Stimulated activated naive CD4-positive, alpha-beta T cell treated with Interleukin-2 at 50 U/mL for 16 hours (primary cell): ENCODE data around the gene TNNT3.

Experiments
- DNase-seq: peaks from one replicate; lab custom pipeline; 2025; lab: John Stamatoyannopoulos, UW

The TNNT3 gene

DNA sequence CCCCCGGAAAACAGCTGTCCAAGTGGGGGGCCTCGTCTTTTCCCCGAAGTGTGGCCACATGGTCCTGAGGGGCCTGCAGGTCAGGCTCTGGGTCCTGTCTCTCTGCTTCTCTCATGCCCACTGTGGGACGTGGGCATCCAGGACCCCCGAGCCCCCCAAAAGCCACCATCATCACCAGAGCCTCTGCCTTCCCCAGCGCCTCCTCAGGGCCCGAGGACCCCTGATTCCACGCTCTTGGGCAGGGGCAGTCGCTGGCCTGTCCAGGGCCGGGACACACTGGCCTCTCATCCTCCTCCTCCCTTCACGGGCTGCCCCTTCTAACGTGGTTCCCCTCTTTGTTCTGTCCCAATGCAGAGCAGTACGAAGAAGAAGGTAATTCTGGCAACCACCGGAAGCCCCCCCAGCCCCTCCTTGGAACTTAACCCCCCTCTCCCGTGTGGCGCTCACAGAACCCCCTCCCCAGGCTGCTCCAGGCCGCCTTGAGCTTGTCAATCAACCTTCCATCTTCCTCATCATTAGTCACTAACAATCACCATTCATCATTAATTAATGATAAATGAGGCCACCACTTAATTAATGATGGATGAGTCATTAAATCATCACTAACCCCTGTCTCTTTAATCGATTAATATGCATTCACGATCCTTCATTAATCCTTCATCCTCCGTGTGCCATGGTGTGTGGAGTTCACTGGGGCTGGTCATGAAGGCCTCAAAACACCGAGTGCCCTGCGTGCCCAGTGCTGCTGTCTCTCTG lies 3.9 kb downstream of the TNNT3 start:
- DNase-seq: no peak

DNA sequence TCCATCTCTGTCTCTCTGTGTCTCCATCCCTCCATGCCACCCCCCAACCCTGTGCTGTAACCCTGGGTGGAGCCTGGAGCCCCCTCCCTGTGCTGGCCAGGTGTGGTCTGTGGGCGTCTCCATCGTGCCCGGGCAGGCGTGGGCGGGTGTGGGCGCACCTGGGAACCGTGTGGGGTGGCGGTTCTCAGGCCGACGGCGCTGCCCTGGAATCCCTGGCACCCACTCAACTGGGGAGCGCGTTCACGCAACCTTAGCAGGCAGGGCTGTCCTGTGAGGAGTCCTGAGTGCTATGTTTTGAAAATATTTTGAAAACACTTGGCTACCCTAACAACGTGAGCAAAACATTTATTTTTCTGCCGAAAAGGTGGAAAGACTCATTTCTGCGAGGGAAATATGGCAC lies 4.7 kb downstream of the TNNT3 start:
- DNase-seq: no peak

DNA sequence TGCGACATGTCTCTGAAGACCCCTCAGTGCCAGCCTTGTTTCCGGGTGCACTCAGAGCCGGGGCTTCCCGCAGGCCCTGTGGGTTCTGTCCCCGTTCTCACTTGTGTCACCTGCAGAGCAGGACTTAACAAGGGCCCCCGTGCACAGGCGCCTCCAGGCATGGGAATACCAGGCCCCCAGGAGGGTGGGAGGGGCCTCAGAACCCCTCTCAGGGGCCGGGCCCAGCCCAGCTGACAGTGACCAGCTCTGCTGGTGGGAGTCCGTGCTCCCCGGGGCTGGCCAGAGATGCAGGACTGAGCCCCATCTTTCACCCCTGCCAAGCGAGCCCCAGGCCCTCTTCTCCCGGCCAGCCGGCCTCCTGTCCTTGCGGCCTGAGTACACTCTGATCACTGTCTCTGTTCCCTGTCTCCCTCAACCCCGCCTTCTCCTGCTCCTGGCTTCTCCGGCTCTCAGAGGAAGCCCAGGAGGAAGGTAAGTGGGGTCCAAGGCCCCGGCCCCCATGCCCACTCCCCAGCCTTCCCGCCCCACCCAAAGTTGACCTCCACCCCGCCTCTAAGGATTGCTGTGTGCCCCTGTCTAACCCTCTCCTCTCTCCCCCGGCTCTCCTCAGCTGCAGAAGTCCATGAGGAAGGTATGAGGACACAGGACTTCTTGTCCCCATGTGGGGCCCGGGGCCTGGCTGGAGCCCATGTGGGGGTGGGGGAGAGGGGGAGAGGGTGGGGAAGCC lies 5.3 kb downstream of the TNNT3 start:
- DNase-seq: no peak

DNA sequence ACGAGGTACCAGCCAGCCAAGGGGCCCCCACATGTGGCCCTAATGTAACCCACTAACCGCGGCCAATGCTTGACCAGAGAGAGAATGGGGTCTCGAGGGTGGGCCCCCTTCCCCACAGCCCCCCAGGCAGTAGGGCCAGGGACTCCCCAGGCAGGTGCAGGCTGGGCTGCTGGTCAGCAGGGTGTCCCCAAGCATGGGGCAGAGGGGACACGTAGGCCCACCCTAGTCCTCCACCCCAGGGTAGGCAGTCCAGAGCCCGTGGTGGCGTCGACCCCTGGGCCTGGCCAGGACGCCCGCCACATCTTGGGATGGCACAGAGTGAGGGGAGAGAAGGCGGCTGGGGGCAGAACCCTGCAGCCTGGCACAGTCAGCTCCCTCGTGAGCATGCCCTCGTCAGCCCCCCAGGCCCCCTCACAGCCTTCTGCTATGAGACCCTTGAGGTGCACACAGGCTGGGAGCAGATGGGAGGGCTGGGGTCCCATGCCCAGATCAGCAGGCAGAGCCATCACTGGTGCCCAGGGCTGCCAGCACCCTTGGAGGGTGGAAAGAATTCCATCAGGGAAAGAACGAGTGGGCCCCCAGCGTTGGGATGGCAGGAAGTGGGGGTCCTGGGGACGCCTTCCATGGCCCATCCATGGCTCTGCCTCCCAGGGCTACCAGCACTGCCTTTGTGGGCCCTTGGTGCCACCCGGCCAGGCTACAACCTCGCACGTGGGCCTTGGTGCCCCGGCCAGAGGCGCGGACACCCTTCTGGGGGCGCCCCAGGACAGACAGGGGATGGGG lies 6.1 kb downstream of the TNNT3 start:
- no peak for DNase-seq

DNA sequence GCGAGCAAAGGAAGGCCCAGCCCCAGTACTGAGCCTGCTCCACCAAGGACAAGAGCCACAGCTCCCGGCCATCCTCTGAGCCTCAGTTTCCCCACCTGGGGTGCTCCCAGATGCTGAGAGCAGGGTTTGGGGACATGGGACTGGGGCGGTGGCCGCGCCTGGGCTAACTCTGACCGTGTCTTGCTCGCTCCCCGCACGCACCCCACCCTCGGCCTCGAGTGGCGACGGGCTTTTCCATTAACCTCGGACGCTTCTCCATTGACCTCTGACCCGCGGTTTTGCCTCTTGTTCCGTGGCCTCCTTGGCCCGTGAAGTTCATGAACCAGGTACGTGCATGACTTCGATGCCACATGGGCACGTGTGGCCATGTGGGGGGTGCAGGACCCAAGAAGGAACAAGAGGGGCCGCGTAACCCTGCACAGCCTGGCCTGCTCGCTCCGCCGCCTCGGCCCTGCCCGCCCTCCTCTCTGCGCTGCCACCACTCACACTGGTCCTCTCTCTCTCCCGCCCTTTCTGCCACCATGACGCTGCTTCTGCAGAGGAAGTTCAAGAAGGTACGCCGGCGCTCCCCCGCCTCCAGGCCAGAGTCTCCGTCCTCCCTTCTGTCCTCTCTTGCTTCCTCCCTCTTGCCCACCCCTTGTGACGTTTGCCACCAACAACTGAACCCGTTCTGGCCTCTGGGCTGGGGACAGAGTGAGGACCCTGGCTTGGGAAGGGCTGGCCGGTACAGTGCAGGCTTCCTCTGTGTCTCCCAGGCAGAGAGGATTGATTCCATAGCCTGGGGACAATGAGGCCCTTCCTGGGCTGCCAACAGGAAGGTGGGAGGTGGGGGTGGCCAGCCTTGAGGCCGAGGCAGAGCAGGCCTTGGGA lies 6.9 kb downstream of the TNNT3 start:
- no peak for DNase-seq

DNA sequence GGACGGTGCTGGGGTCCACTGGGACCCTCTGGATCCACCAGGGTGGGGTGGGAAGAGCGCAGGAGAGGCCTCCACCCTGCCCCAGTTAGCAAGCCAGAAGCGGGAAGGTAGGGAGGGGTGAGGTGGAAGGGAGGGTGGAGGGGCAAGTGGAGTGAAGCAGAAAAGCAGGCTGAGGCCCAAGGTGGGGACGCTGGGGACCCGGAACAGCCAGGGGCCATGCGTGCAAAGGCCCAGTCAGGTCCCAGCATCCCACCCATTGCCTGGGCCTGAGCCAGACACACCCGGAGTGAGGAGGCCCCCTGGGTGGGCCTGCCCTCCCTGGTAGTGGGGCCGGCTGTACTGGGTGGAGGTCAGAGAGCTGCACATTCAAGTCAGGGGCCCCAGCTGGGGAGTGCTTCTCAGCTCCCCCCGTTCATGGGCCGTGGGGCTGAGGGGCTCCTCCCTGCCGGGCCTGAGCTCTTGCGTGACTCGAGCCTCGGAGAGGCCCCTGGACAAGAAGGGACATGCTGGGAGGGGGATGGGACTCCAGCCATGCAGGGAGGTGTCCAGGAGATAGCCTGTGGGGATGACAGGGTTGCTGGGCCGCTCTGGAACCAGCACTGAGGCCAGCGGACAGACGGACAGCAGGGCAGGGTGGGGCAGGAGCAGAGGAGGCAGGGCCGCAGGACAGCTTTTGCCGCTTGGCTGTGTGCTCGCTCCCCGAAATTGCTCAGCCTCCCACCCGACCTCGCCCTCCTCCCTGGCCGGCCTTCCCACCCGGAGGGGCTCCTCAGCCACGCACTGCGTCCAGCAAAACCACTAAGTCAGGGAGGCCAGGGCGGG lies 7.7 kb downstream of the TNNT3 start:
- DNase-seq: no peak

DNA sequence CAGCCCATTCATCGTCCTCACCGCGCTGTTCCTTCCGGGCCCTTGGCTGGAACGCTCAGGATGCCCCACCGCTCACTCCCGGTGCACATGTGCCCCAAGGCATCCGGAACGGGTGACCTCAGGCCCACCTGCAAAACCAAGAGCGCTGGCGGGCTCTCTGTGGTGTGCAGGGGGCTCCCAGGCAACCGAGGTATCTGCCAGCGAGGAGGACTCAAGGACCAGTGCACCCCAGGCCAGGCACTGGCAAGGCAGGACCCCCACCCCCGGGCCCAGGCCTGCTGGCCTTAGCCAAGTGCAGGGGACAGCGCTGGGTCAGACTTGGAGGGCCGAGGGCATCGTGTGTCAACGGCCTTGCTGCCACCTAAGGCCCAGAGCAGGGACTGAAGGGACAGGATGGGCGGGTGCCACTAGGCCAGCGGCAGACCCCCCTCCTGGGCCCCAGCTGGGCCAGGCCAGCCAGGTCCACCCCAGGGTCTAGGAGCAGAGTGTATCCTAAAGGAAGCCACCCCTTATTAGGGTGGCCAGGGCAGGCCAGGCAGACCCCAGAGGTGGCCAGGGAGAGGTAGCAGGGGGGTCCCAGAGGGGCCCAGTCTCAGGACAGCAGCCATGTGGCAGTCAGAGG lies 8.5 kb downstream of the TNNT3 start:
- no peak for DNase-seq

DNA sequence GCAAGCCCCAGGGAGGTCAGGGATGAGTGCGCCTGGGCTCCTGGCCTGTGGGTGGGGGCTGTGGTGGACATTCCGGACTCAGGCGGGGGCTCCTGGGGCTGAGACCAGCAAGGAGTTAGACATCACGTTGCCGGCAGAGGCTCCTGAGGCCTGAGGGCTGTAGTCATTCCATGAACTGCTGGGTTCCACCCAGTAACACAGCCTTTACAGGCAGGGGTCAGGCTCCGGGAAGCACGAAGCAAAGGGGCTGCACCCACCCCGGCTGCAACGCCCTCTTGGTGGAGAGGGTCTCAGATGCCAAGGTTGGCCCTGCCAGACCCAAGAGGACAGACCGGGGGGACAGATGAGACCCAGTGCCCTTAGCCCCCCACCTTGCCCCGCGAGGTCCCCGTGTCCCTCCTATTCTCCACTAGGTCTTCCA lies 9.0 kb downstream of the TNNT3 start:
- DNase-seq: no peak

DNA sequence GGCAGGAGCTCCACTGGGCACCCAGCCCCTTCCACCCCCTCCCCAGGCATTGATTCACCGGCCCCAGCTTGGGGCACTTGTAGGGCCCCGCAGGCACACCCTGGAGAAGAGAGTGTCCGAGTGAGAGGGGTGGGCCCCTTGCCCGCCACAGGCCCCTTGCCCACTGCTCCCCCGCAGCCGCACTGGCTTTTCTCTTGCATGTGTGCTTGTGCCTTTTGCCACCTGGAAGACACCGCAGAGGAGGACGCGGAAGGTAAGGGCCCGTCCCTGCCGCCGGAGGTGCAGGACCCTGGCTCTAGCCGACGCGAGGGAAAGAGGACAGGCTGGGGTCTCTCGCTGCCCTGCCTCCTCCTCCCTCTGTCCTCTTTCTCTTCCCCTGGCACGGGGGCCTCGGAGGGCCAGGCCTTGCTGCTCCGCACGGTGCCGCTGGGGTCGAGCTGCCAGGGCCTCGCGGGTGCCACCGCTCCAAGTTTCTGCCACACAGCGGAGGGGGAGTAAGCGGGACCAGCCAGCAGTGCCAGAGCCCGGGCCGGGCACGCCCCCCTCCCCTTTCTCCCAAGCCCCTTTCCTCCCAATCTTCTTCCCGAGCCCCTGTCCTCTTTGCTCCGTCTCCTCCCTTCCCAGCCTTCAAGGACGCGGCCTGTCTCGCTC lies 9.5 kb downstream of the TNNT3 start:
- DNase-seq: no peak

DNA sequence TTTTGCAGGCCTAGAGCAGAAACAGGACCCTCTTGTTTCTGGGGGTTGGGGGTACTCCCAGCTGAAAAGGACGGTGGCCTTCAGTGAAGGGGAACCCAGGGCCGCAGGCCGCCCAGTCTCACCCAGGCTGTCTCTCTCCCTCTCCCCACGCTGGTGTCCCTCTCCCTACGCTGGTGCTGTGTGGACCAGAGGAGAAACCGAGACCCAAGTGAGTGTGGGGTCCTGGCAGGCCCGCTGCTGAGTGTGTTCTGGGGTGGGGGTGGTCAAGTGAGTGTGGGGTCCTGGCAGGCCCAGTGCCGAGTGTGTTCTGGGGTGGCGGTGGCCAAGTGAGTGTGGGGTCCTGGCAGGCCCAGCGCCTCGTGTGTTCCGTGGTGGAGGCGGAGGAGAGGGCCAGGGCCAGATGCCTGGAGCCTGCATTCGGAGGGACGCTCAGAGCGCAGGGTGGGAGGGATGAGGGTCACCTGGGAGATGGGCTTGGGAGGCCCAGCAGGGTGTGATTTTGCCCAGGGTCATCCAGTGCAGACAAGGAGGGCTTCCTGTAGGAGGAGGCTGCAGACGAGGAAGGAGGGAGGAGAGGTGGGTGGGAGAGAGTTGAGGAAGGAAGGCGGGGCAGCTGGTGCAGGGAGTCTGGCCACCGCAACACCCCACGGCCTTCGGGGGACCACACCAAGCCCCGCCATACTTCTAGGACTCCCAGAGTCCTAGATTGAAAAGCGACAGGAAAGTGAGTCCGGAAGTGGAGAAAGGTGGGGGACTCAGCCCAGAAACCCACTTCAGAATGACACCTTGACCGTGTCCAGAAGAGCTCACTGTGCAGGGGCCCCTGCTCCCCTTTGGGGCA lies 10.3 kb downstream of the TNNT3 start:
- DNase-seq: no peak

DNA sequence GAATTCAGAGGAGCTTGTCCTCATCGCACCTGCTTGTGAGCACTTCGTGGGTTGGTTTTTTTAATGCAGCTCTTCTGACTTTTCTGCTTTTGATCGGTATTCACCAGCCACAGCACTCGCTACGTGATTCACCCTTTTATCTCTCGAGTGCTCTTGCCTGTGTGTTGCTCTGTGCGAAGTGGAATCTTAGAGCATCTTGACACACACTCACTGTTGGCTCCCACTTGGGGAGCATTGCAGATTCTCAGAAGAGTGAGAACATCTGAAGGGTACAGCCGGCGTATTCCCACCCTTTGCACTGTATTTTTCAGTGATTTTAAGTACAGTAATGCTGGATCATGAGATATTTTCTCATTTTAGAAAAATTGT lies 10.9 kb downstream of the TNNT3 start:
- DNase-seq: no peak

DNA sequence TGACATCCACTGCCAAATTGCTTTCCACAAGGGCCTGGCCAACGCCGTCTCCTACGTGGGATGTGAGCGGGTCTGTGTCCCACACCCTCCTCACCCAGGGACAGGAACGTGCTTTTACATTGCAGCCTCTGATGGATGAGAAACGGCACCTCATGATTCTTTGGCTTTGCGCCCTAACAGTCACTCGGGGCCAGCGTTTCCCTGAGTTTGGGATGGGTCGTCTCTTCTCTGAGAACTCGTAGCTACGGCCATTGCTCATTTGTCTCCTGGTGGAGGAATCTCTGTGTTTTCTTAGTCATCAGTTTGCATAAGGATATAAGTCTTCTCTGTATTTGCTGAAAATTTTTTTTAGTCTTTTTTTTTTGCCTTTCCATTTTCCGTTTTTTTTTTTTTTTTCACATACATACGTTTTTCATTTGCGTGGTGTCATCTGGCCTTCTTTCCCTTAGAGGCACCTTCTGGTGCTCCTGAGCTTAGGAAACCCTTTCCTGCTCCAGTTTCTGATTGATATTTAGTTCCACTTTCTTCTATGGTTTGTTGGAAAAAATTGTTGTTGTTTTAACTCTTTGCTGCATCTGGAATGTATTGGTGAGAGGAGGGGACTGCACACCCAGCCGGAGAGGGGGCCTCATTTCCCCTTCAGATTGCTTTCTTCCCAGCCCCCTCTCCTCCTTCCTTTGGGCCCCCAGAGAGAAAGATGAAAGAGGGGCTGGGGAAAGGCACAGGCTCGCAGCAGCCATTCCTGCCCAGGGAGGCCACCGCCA lies 12.0 kb downstream of the TNNT3 start:
- DNase-seq: no peak

DNA sequence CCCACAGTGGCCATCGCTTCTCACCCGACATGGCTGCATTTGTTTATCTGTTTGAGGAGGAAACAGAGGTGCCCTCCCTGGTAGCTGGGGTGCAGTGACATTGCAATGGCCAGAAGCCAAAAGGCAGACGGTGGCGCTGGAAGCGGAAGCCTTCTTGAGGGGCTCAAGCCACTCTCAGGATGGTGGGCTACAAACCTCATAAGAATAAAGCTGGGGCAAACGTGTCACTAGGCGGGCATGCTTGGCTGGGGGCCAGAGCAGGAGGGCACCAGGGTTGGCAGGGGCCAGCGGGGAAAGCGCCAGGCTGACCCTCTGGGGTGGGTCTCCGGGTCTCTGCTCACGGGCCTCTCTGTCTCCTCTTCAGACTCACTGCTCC lies 12.6 kb downstream of the TNNT3 start:
- DNase-seq: no peak

DNA sequence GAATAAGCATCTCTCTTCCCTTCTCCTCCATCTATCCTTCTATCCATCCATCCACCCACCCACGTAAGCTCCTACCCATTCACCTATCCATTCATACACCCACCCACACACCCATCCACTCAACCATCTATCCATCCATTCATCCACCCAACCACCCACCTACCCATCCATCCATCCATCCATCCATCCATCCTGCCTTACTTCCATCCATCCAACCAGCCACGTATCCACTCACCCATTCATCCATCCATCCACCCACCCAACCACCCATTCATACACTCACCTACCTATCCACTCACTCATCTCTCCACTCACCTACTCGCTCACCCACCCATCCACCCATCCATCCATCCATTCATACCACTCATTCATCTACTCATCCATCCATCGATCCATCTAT lies 13.2 kb downstream of the TNNT3 start:
- DNase-seq: no peak

DNA sequence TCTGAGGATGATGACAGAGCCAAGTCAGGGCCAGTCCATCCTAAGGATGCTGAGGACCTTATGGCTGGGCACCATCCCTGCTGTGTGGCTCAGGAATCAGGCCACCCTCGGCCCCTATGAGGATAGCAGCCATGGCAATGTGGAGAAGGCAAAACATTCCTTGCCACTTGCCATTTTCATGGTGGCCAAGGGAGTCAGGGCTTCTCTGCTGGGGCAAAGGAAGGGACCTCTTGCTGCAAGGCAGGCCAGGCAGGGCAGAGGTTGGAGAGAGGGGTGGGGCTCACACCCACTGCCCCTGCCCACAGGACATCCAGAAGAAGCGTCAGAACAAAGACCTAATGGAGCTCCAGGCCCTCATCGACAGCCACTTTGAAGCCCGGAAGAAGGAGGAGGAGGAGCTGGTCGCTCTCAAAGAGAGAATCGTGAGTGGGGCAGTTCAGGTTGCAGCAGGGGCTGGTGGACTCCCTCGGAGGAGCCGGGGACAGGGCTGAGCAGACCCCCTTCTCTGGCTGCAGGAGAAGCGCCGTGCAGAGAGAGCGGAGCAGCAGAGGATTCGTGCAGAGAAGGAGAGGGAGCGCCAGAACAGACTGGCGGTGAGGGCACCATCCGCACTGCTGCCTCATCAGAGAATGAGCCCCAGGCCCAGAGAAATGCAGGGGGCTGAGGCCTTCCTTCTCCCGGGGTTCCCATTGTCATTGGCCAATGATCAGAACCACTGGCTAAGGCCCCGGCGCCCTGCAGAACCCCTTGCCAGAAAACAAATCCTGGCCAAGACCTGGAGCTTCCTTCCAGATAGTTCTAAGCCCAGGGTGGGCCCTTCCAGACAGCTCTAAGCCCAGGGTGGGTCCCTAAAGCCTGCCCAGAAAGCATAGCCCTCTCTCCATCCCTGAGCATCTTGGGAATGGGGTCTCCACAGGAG lies 14.2 kb downstream of the TNNT3 start:
- no peak for DNase-seq

DNA sequence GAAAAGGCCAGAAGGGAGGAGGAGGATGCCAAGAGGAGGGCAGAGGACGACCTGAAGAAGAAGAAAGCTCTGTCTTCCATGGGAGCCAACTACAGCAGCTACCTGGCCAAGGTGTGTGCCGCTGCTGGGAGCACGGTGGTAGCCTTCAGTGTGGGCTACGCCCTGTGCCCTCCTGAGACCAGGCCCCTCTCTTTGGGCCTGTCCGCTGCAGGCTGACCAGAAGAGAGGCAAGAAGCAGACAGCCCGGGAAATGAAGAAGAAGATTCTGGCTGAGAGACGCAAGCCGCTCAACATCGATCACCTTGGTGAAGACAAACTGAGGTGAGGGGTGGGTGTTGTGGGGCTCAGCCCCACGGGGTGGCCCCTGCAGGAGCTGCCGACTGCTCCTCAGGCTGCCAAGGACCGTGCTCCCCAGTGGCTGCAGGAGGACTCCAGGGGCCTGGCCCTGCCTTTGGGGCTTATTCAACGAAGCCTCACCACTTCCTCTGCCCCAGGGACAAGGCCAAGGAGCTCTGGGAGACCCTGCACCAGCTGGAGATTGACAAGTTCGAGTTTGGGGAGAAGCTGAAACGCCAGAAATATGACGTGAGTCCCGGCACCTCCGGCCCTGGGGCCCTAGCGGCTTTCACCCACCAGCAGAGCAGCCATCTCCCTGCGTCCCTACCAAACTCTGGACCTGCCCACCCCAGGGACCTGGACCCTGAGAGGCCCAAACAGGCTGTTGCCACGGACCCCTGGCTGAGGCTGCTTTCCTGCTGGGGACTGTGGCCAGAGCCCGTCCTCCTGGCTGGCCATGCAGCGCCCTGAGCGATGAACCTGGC lies 15.0 kb downstream of the TNNT3 start:
- DNase-seq: no peak
